ENCODE data around the gene BRICD5.
"Not testable (repeated sequence)": the region's sequence is repeated elsewhere in the genome, so short reads cannot be mapped to it uniquely, and the experiment has no call there.

The BRICD5 gene

GRCh38 chr16:2246301-2246885, 35.7 kb upstream of the BRICD5 start:
- H3K36me3 ChIP-seq (ENCODE audit: control insufficient read depth, insufficient read depth, low read length), result peaks cover 27% of the 10 kb centered on the region
- H3K9me3 ChIP-seq (ENCODE audit: control insufficient read depth, insufficient read depth, low read length), result no peaks in the 10 kb centered on the region
- no CpG with 5 or more reads among the region's 18 CpGs for WGBS (ENCODE audit: insufficient coverage, insufficient read length)
- no peak overlapping the region for H3K27ac ChIP-seq (ENCODE audit: low read length)
- H3K4me3 ChIP-seq (ENCODE audit: low read length), result no peak overlapping the region
- no peaks in the 10 kb centered on the region for H3K27me3 ChIP-seq (ENCODE audit: control insufficient read depth, insufficient read depth, low read length)
- no peak for DNase-seq (ENCODE audit: low read depth, low spot score)
- H3K4me1 ChIP-seq (ENCODE audit: control insufficient read depth, insufficient read depth, low read length), result no peaks in the 10 kb centered on the region

GRCh38 chr16:2244926-2245795, 34.5 kb upstream of the BRICD5 start:
- no peak for DNase-seq (ENCODE audit: low read depth, low spot score)
- WGBS (ENCODE audit: insufficient coverage, insufficient read length), result no CpG with 5 or more reads among the region's 30 CpGs
- H3K4me1 ChIP-seq (ENCODE audit: control insufficient read depth, insufficient read depth, low read length), result no peaks in the 10 kb centered on the region
- peaks cover 27% of the 10 kb centered on the region for H3K36me3 ChIP-seq (ENCODE audit: control insufficient read depth, insufficient read depth, low read length)
- no peak overlapping the region for H3K4me3 ChIP-seq (ENCODE audit: low read length)
- no peaks in the 10 kb centered on the region for H3K9me3 ChIP-seq (ENCODE audit: control insufficient read depth, insufficient read depth, low read length)
- no peaks in the 10 kb centered on the region for H3K27me3 ChIP-seq (ENCODE audit: control insufficient read depth, insufficient read depth, low read length)
- no peak overlapping the region for H3K27ac ChIP-seq (ENCODE audit: low read length)

GRCh38 chr16:2244301-2244700, 33.6 kb upstream of the BRICD5 start:
- peaks cover 27% of the 10 kb centered on the region for H3K36me3 ChIP-seq (ENCODE audit: control insufficient read depth, insufficient read depth, low read length)
- H3K27ac ChIP-seq (ENCODE audit: low read length), result no peak overlapping the region
- no CpG with 5 or more reads among the region's 17 CpGs for WGBS (ENCODE audit: insufficient coverage, insufficient read length)

GRCh38 chr16:2243781-2244180, 33.1 kb upstream of the BRICD5 start:
- no peak overlapping the region for H3K4me3 ChIP-seq (ENCODE audit: low read length)
- H3K36me3 ChIP-seq (ENCODE audit: control insufficient read depth, insufficient read depth, low read length), result peaks cover 27% of the 10 kb centered on the region
- DNase-seq (ENCODE audit: low read depth, low spot score), result no peak
- no peaks in the 10 kb centered on the region for H3K4me1 ChIP-seq (ENCODE audit: control insufficient read depth, insufficient read depth, low read length)
- H3K27ac ChIP-seq (ENCODE audit: low read length), result no peak overlapping the region
- no peaks in the 10 kb centered on the region for H3K27me3 ChIP-seq (ENCODE audit: control insufficient read depth, insufficient read depth, low read length)
- H3K9me3 ChIP-seq (ENCODE audit: control insufficient read depth, insufficient read depth, low read length), result no peaks in the 10 kb centered on the region
- no CpG with 5 or more reads among the region's 11 CpGs for WGBS (ENCODE audit: insufficient coverage, insufficient read length)

More at GRCh38 chr16:2244301-2244700, 33.6 kb upstream of the BRICD5 start:
- no peaks in the 10 kb centered on the region for H3K9me3 ChIP-seq (ENCODE audit: control insufficient read depth, insufficient read depth, low read length)
- H3K4me1 ChIP-seq (ENCODE audit: control insufficient read depth, insufficient read depth, low read length), result no peaks in the 10 kb centered on the region
- no peaks in the 10 kb centered on the region for H3K27me3 ChIP-seq (ENCODE audit: control insufficient read depth, insufficient read depth, low read length)
- DNase-seq (ENCODE audit: low read depth, low spot score), result no peak
- no peak overlapping the region for H3K4me3 ChIP-seq (ENCODE audit: low read length)

- Histone ChIP-seq H3K4me1 (ENCODE audit: control insufficient read depth, insufficient read depth, low read length) (peaks cover 4% of the 10 kb centered on the region; the same call in 1 of the 2 replicates), H3K36me3 (ENCODE audit: control insufficient read depth, insufficient read depth, low read length) (peaks cover 27% of the 10 kb centered on the region), H3K27me3 (ENCODE audit: control insufficient read depth, insufficient read depth, low read length) (no peaks in the 10 kb centered on the region), H3K9me3 (ENCODE audit: control insufficient read depth, insufficient read depth, low read length) (no peaks in the 10 kb centered on the region), H3K27ac (ENCODE audit: low read length) (no peak overlapping the region), H3K4me3 (ENCODE audit: low read length) (no peak overlapping the region)
- no CpG with 5 or more reads among the region's 19 CpGs for WGBS (ENCODE audit: insufficient coverage, insufficient read length)
- no peak for DNase-seq (ENCODE audit: low read depth, low spot score)
Observed at GRCh38 chr16:2243031-2243528, 32.4 kb upstream of the BRICD5 start.

- WGBS (ENCODE audit: insufficient coverage, insufficient read length), result no CpG with 5 or more reads among the region's 11 CpGs
- no peak for DNase-seq (ENCODE audit: low read depth, low spot score)
- Histone ChIP-seq H3K27me3 (ENCODE audit: control insufficient read depth, insufficient read depth, low read length) (no peaks in the 10 kb centered on the region; the same call in 1 of the 2 replicates), H3K4me3 (ENCODE audit: low read length) (no peak overlapping the region), H3K27ac (ENCODE audit: low read length) (no peak overlapping the region), H3K9me3 (ENCODE audit: control insufficient read depth, insufficient read depth, low read length) (no peaks in the 10 kb centered on the region), H3K36me3 (ENCODE audit: control insufficient read depth, insufficient read depth, low read length) (peaks cover 27% of the 10 kb centered on the region), H3K4me1 (ENCODE audit: control insufficient read depth, insufficient read depth, low read length) (peaks cover 4% of the 10 kb centered on the region; the same call in 1 of the 2 replicates)
Observed at GRCh38 chr16:2242598-2242997, 31.9 kb upstream of the BRICD5 start.

- not testable (repeated sequence) for H3K27ac ChIP-seq (ENCODE audit: low read length); H3K4me1 ChIP-seq (ENCODE audit: control insufficient read depth, insufficient read depth, low read length); DNase-seq (ENCODE audit: low read depth, low spot score); H3K27me3 ChIP-seq (ENCODE audit: control insufficient read depth, insufficient read depth, low read length); H3K4me3 ChIP-seq (ENCODE audit: low read length); H3K9me3 ChIP-seq (ENCODE audit: control insufficient read depth, insufficient read depth, low read length)
- H3K36me3 ChIP-seq (ENCODE audit: control insufficient read depth, insufficient read depth, low read length), result peaks cover 21% of the 10 kb centered on the region
- no CpG with 5 or more reads among the region's 9 CpGs for WGBS (ENCODE audit: insufficient coverage, insufficient read length)
Observed at GRCh38 chr16:2240331-2240730, 29.7 kb upstream of the BRICD5 start.

GRCh38 chr16:2238838-2239675, 28.4 kb upstream of the BRICD5 start:
- no peaks in the 10 kb centered on the region; the same call in 1 of the 2 replicates for H3K27me3 ChIP-seq (ENCODE audit: control insufficient read depth, insufficient read depth, low read length)
- no peaks in the 10 kb centered on the region for H3K9me3 ChIP-seq (ENCODE audit: control insufficient read depth, insufficient read depth, low read length)
- peaks cover 4% of the 10 kb centered on the region for H3K4me1 ChIP-seq (ENCODE audit: control insufficient read depth, insufficient read depth, low read length)
- H3K36me3 ChIP-seq (ENCODE audit: control insufficient read depth, insufficient read depth, low read length), result peaks cover 24% of the 10 kb centered on the region
- WGBS (ENCODE audit: insufficient coverage, insufficient read length), result no CpG with 5 or more reads among the region's 15 CpGs
- no peak overlapping the region for H3K4me3 ChIP-seq (ENCODE audit: low read length)
- H3K27ac ChIP-seq (ENCODE audit: low read length), result no peak overlapping the region
- DNase-seq (ENCODE audit: low read depth, low spot score), result no peak

- Histone ChIP-seq H3K9me3 (ENCODE audit: control insufficient read depth, insufficient read depth, low read length) (no peaks in the 10 kb centered on the region), H3K4me1 (ENCODE audit: control insufficient read depth, insufficient read depth, low read length) (peaks cover 4% of the 10 kb centered on the region), H3K27ac (ENCODE audit: low read length) (no peak overlapping the region), H3K36me3 (ENCODE audit: control insufficient read depth, insufficient read depth, low read length) (peaks cover 23% of the 10 kb centered on the region), H3K4me3 (ENCODE audit: low read length) (no peak overlapping the region), H3K27me3 (ENCODE audit: control insufficient read depth, insufficient read depth, low read length) (no peaks in the 10 kb centered on the region; the same call in 1 of the 2 replicates)
- no CpG with 5 or more reads among the region's 18 CpGs for WGBS (ENCODE audit: insufficient coverage, insufficient read length)
- DNase-seq (ENCODE audit: low read depth, low spot score), result no peak
Observed at GRCh38 chr16:2238150-2238837, 27.6 kb upstream of the BRICD5 start.

Measured in iPS DF 6.9 (cell line).